ENCODE data around the gene FGA.

The FGA gene

DNA sequence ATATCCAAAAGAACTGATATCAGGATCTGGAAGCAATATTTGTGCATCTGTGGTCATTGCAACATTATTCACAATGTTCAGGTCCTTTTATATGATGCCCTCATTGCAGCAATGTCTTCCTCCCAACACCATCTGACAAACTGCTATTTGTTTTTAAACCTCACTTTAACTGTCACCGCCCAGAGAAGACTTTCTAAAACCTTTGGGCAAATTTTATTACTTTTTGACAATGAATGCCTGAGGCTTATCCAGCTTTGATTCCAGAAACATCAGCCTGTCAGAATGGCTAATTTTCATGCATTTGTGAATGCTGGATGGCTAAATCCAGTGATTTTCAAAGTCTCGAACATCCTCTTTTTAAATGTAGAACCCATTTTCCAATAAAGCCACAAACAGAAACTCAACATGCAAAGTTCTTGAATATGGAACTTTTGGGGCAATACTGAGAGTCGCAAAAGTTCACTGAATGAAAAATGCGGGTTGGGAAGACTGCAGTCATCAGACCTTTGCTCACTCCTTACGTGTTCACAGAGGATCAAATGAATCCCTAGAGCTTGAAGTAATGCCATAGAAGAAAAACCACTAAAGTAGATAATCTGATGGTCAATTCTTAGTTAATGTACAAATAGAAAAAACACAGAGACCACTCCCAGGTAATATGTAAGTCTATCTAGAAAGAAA, 17.2 kb downstream of the FGA start:
- H3K27ac ChIP-seq: no peak overlapping the region
- TF ChIP-seq, protein P1, sequence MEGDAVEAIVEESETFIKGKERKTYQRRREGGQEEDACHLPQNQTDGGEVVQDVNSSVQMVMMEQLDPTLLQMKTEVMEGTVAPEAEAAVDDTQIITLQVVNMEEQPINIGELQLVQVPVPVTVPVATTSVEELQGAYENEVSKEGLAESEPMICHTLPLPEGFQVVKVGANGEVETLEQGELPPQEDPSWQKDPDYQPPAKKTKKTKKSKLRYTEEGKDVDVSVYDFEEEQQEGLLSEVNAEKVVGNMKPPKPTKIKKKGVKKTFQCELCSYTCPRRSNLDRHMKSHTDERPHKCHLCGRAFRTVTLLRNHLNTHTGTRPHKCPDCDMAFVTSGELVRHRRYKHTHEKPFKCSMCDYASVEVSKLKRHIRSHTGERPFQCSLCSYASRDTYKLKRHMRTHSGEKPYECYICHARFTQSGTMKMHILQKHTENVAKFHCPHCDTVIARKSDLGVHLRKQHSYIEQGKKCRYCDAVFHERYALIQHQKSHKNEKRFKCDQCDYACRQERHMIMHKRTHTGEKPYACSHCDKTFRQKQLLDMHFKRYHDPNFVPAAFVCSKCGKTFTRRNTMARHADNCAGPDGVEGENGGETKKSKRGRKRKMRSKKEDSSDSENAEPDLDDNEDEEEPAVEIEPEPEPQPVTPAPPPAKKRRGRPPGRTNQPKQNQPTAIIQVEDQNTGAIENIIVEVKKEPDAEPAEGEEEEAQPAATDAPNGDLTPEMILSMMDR (conservative IDR thresholded peaks at IDR 0.05): no peak

DNA sequence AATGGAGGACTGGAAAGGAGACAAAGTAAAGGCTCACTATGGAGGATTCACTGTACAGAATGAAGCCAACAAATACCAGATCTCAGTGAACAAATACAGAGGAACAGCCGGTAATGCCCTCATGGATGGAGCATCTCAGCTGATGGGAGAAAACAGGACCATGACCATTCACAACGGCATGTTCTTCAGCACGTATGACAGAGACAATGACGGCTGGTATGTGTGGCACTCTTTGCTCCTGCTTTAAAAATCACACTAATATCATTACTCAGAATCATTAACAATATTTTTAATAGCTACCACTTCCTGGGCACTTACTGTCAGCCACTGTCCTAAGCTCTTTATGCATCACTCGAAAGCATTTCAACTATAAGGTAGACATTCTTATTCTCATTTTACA, 21.0 kb downstream of the FGA start:
- TF ChIP-seq, protein P1 (conservative IDR thresholded peaks at IDR 0.05): no peak

DNA sequence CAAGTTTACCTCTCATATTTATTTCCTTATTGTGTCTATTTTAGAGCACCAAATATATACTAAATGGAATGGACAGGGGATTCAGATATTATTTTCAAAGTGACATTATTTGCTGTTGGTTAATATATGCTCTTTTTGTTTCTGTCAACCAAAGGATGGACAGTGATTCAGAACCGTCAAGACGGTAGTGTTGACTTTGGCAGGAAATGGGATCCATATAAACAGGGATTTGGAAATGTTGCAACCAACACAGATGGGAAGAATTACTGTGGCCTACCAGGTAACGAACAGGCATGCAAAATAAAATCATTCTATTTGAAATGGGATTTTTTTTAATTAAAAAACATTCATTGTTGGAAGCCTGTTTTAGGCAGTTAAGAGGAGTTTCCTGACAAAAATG, 21.5 kb downstream of the FGA start:
- H3K27ac ChIP-seq: no peak overlapping the region
- TF ChIP-seq, protein P1 (conservative IDR thresholded peaks at IDR 0.05): no peak

More for the DNA sequence above, 21.0 kb downstream of the FGA start:
- no peak overlapping the region for H3K27ac ChIP-seq

DNA sequence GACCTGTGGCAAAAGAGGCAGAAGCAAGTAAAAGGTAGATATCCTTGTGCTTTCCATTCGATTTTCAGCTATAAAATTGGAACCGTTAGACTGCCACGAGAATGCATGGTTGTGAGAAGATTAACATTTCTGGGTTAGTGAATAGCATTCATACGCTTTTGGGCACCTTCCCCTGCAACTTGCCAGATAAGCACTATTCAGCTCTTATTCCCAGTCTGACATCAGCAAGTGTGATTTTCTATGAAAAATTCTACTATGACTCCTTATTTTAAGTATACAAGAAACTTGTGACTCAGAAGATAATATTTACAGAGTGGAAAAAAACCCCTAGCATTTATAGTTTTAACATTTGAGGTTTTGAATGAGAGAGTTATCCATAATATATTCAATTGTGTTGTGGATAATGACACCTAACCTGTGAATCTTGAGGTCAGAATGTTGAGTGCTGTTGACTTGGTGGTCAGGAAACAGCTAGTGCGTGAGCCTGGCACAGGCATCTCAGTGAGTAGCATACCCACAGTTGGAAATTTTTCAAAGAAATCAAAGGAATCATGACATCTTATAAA, 23.8 kb downstream of the FGA start:
- no peak overlapping the region for H3K27ac ChIP-seq
- TF ChIP-seq, protein P1 (conservative IDR thresholded peaks at IDR 0.05): no peak

DNA sequence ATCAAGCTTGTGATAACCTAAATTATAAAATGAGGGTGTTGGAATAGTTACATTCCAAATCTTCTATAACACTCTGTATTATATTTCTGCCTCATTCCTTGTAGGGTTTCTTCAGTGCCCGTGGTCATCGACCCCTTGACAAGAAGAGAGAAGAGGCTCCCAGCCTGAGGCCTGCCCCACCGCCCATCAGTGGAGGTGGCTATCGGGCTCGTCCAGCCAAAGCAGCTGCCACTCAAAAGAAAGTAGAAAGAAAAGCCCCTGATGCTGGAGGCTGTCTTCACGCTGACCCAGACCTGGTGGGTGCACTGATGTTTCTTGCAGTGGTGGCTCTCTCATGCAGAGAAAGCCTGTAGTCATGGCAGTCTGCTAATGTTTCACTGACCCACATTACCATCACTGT, 24.8 kb downstream of the FGA start:
- TF ChIP-seq, protein P1 (conservative IDR thresholded peaks at IDR 0.05): no peak
- H3K27ac ChIP-seq: no peak overlapping the region

DNA sequence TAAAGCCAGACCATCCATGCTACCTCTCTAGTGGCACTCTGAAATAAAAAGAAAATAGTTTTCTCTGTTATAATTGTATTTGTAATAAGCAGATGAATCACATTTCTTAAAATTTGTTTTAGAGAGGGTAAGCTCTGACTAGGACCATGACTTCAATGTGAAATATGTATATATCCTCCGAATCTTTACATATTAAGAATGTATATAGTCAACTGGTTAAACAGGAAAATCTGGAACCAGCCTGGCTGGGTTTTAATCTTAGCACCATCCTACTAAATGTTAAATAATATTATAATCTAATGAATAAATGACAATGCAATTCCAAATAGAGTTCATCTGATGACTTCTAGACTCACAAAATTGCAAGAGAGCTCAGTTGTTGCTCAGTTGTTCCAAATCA, 26.2 kb downstream of the FGA start:
- H3K27ac ChIP-seq: no peak overlapping the region
- TF ChIP-seq, protein P1 (conservative IDR thresholded peaks at IDR 0.05): no peak

DNA sequence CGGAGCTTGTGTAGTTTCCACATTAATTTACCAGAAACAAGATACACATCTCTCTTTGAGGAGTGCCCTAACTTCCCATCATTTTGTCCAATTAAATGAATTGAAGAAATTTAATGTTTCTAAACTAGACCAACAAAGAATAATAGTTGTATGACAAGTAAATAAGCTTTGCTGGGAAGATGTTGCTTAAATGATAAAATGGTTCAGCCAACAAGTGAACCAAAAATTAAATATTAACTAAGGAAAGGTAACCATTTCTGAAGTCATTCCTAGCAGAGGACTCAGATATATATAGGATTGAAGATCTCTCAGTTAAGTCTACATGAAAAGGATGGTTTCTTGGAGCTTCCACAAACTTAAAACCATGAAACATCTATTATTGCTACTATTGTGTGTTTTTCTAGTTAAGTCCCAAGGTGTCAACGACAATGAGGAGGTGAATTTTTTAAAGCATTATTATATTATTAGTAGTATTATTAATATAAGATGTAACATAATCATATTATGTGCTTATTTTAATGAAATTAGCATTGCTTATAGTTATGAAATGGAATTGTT, 27.8 kb downstream of the FGA start, which contains the start of gene FGB:
TSS of gene FGB (plus strand) at position 315 of the 558 bp plus-strand sequence. CDS start at position 323, 8 bp downstream.
- no peak within 1 kb of the TSS for H3K27ac ChIP-seq
- TF ChIP-seq, protein P1 (conservative IDR thresholded peaks at IDR 0.05): no peak

Measured in VCaP (cell line).